Stimulated activated CD4-positive, alpha-beta T cell treated with anti-CD3 and anti-CD28 coated beads, Interleukin-1b, Interleukin-23, amount 100 ng/mL, for 1 hour (primary cell): ENCODE results near the gene FKBP8.

ENCODE experiments used
- DNase-seq, 2 donors: peaks; one replicate each; pipeline ENCODE4 v3.0.0-alpha.2; 2020; ENCODE audit warnings: low read depth in 2 of 2

The FKBP8 gene

DNA sequence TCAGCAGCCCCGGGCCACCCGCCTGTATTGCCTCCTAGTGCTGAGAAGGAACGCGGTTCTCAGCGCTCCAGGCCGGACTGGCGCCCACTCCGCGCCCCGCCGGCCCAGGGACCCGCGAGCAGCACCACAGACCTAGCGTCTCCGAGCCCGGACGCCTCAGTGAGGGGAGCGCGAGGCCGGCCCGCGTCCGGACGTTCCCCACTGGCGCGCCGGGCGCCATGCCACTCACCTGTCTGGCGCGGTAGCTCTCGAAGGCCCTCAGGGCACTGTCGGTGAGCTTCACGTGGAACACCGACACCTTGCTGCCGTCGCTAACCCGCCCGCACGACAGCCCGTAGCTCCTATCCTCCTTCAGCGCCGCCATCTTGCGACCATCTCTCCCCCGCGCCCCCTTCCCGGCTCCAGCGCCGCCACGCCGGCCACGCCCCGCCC, 21.7 kb downstream of the FKBP8 start, which contains the start of gene ELL:
Gene ELL, minus strand, starts transcription at position 379 of the 432 bp plus-strand sequence. Its CDS starts 15 bp downstream, at position 364.
- DNase-seq, result no peak

DNA sequence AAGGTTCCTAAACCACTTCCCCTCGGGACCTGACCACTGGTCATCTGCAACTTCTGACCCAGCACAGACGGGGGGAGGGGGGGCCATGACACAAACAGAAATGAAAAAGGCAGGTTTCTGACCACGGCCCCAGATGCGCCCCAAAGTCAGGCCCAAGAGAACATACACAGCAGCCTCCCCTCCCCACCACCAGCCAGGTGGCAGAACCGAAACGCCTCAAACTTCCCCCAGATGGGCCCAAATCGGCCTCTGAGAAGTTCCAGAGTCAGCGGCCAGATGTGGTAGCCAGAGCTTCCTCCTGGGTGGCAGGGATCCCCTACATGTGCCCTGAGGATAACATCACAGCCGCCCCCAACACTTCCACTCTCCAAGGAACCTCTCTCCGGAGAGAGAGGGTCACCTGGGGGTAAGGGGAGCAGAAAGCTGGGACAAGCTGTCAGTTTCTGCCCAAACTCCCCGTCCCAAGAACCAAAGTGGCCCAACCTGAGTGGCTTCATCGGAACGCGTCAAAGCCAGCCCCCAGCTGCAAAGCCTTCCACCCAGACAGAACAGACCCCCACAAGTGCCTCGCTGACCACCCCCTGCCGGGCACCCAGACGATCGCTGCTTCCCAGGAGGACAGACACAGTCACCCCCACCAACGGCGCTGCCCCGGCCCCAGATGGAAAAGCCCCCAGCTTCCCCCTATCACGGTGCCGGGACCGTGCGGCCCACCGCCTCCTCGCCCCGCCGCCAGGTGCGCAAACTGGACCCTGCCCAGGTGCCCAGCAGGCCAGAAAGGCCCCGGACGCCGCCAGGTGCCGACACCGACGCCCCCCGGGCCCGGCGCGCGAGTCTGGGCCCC, 22.3 kb downstream of the FKBP8 start:
- DNase-seq, result no peak

DNA sequence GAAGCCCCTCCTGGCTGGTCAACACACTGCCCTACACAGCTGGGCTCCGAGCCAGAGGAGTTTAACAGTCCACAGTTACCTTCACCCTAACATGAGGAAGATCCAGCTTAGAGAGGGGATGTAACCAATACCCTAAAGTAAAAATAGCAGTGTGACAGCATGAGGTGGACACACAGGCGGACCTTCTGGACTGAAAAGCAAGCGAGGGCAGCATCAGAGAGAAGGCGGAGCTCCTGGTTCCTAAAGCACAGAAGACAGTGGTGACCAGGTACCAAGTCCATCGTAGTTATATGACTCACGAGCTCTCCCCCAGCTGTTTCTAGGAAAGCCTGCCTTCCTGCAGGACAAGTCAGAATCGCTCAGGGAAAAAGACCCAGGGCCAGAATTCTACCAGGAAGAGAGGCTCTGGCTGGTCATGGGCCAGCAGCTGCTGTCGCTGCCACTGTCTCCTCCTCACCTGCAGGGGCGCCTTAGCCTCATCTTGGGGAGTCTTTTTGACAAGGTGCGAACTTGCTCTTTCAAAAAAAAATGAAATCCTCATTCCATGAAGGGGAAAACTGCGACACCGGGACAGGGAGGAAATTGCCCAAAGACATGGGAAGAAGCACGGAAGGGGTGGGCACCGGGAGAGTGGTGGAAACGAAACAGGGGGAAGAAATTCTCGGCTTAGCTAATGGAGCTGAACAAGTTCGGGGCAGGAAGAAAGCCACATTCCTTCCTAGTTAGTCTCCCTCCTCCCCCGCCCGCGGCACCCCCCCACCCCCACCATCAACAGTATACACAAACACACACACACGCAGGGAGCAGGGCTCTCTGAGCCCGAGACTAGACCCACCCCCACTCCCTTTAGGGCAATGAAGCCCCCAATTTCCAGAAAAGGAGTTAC, 23.2 kb downstream of the FKBP8 start:
- DNase-seq, result peak in 1 of 2 donors; percentile 27

DNA sequence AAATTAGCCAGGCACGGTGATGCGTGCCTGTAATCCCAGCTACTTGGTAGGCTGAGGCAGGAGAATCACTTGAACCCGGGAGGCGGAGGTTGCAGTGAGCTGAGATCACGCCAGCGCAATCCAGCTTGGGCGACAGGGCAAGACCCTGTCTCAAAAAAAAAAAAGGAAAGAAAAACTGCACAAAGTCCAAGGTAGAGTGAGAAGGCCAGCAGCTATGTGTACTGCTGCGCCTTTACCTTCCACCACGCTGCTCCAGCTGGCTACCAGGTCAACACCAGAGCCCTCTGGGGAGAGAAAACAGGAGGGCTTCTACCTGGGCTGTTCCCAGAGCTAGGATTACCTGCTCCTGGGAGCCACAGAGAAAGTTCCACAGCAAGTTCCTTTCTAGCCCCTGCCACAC, 24.7 kb downstream of the FKBP8 start:
- no peak for DNase-seq

DNA sequence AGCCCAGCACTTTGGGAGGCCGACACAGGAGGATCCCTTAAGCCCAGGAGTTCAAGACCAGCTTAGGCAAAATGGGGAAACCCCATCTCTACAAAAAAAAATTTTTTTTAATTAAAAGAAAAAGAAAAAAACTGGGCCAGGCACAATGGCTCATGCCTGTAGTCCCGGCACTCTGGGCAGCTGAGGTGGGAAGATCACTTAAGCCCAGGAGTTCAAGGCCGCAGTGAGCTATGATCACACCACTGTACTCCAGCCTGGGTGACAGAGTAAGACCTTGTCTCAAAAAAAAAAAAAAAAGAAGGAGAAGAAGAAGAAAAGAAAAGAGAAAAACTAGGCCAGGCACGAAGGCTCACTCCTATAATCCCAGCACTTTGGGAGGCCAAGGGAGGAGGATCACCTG, 25.8 kb downstream of the FKBP8 start:
- DNase-seq, result no peak

DNA sequence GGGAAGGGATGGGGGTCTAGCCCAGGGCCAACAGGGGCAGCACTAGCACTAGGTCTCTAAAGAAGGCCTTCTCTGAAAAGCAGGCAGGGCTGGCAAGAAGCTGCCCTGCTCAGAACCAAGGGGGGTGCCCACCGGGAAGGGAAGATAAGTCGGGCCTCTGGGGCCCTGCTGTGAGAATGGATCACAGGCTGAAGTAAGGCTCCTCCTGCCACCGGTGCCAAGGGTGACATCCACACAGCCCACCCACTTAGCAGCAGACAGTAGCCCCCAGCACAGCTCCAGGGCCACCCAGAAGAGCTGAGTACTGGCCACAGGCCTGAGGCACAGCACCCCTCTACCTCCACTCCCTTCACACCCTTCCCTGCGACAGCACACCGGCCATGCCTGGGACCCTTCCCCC, 27.4 kb downstream of the FKBP8 start:
- DNase-seq, result no peak

DNA sequence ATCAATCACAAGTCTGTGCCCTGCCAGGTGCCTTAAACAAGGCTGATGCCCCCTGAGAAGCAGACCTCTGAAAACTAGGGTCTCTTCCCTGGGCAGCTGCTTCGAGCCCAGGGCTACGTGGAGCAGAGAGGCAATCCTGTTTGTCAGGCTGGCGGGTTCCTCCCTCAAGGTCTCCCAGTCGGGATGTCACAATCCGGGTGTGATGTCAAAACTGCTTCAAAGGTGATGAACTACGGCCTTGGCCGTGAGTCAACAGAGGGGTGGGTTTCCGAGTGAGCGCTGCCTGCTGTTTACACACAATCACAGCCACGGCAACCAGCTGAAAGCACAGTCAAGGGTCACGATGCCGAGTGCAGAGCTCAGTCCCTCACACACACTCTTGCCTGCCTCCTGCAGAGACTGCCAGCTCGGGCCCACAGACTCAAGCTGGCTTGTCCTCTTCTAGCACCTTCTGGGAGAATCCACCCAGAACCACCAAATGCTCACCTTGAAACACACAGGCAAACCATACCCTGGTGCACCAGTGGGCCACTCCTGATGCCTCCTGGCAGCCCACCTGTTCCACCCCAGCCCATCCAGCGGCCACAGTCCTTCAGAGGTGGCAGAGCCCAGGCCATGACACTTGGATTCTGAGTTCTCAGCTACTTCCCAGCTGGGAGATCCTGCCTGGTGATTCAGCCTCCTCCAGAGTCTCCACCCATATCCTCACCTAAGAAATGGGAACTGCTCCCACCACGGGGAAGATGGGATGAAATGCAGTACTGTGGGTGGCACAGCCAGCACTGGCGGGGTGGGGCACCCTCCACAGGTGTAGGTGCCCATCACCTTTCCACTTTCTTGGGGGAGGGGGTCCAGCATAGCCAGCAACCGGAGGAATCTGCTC, 28.3 kb downstream of the FKBP8 start:
- DNase-seq, result no peak

DNA sequence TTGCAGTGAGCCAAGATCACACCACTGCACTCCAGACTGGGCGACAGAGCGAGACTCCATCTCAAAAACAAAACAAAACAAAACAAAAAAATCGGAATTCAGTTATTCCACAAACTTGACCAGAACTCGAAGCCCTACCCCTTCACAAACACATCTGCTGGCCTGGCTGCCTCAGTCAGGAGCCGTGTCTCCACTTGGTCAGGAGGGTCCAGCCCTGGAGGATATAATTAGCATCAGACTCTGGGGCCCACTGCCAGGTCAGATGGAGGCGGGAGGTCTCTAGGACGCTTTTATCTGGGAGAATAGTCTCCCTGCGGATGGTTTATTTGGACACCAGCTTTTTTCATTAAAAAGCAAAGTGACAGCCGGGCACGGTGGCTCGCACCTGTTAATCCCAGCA, 29.5 kb downstream of the FKBP8 start:
- no peak for DNase-seq

DNA sequence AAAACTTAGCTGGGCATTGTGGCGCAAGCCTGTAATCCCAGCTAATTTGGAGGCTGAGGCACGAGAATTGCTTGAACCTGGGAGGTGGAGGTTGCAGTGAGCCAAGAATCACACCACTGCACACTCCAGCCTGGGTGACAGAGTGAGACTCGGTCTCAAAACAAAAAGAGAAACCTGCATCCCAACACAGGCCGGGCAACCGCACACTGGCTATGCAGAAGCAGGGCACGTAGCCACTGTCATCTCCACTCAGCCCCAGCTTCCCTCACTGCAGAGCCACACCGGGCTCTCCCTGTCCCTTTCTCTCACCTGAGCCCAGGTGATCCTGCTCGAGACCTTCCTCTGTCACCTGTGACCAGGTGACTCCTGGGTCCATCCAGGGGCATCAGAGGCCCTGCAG, 33.2 kb downstream of the FKBP8 start:
- no peak for DNase-seq

DNA sequence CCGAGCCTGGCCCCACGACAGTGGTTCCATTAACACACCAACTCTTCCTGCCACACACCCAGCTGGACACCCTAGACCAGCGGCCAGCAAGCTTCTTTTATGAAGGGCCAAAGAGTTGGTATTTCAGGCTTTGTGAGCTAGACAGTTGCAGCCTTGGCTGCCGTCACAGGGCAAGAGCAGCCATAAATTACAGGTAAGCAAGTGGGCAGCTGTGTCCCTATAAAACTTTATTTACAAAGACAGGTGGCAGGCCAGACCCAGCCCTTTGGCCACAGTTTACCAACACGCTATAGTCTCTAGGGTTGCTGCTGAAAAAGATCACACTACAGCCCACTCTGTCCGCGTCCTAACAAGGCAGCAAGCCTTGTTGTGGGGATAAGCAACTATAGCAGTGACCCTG, 34.8 kb downstream of the FKBP8 start:
- DNase-seq, result no peak

DNA sequence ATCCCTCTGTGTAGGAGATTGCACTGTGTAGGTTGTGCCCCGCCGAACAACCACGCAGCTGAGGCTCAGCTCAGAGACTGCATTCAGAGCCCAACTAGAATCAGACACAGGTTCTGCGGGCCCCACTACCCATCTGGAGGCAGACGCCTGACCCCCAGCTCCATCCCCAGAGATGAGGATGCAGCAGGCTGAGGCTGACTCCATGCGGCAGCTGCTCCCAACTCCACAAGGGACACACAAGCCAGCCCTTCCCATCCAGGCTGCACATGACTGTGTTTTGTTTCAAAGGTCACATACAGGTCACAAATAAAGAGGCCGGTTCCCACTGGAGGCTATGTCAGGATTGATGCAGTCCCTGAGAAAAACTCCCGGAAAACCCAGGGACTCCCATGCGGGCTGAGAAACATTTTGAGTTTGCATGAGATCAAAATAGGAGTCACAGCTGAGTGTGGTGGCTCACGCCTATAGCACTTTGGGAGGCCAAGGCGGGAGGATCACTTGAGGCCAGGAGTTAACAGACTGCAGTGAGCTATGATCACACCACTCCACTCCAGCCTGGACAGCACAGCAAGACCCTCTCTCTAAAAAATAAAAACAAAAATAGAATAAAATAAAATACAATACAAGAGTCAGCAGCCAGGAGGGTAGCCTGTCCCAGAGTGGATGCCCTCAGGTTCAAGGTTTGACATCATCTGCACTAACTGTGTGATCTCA, 35.5 kb downstream of the FKBP8 start:
- DNase-seq, result no peak

DNA sequence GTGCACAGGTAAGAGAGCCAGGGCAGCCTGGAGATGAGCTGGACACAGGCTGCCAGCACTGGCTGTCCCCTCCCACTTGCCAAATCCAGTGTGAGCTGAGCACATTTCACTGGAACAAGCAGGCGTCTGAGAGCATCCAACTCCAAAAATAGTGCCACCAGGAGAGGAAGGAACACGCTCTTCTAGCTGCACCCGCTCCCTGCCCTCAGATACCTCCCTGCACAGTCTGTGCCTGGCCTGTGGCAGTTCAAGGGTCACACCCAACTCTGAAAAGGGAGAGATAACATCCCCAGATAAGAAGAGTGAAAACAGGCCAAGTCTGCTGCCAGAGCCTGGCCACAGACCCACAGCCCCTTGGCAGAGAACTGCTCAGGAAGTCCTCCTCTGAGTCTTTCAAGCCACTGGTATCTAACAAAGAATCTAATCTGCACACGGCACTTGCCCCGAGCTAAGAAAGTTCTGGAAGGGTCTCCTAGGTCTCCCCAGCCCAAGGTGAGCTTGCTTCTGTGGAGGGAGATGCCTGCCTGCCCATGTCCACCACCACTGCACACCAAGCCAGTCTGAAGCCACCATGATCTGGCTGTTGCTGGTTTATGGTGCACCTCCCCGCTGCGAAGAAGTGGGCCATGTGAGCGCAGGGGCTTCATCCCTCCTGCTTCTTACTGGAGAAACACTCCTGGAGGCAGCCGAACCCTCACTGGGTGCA, 36.2 kb downstream of the FKBP8 start:
- no peak for DNase-seq

DNA sequence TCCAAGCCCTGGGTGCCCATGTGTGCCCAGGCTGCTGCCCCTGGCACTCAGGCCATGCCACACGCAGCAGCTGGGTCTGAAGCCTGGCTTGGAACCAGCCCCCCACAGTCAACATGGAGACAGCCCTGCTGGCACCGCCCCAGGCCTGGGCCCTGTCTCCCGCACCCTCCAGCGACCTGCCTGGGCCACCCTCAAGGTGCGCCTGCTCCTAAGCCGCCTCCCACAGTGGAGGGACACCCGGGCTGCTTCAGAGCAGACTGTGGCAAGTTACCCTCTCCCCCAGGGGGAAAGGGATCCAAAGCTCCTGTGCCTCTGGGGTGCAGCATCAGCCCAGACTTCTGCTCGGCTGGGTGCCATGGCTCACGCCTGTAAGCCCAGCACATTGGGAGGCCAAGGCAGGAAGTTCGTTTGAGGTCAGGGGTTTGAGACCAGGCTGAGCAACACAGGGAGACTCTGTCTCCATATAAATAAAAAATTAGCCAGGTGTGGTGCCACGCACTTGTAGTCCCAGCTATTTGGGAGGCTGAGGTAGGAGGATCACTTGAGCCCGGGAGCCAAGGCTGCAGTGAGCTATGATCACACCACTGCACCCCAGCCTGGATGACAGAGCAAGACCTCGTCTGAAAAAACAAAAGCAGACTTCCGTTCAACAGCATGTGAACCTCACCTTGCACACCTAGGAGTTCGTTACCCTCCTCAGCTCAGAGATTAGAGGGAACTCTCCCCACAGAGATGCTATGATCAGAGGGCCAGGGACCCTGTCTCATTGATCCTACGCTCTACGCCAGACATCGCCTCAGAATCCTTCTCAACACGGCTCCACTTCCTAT, 37.1 kb downstream of the FKBP8 start:
- no peak for DNase-seq

DNA sequence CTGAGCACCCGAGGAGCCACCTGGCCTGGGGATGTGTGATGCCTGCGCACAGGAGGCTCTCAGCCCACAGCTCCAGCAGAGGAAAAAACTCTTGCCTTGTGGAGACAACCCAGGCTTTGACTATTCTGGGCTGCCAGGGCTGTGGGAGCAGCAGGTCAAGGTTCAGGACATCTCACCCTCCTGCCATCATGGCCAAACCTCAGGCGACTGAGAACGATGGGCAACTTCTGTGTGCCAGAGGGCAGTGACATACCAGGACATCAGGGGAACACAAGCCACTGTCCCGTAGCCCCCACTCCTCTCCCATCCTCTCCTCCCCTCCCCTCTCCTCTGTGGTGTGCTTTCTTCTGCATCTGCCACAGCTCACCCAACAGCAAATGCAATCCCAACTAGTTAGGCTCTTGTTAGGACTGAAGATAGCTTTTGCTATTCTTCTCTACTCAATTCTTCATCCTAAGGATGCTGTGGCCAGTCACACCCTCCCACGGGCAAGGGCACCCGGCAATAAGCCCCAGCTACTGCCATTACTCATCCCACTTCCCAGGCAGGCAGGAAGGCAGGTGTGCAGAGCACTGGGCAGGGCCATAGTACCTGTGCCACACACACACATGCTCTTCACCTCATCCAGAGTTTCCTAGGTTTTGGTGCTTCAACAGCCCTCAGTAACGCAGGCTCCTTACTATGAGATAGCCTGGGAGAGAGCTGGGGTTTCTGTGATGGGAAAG, 38.3 kb downstream of the FKBP8 start:
- no peak for DNase-seq

DNA sequence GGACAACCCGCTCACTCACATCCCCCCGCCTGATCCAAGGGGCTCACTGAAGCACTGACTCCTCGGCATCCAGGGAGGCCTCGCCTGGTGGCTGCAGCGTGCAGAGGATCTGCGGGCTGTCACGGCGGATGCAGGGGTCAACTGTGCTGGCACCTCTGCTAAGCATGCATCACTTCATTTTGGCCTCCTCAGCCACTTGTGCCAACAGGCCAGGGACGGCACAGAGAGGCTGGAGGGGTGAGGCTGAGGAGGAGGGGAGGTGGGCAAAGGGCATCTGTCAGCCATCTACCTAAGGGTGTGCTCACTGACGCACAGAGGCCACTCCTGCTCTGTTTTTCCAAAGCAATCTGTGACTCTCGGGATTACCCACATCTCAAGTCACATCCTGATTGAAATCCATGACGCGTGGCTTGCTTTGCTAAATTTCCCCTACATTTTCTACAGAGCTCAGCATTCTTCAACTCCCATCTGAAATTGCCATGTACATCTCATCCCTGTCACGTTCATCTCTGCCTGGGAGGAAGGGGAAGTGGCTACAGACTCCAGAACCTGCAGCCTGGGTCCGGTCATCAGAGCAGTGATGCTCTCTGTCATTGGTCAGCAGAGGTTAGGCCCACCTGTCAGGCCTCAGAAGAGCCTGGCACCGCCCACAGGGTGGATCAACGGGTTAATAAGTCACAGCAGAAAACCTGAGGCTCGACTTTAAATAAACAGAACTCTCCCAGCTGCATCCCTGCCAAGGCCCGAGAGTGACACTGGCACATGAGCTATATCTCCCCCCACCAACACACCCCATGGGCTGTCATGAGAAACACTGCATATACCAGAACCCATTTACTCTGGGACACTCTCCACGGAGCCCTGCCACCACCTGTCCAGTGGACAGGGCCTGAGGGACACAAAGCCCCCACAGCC, 39.1 kb downstream of the FKBP8 start:
- no peak for DNase-seq

DNA sequence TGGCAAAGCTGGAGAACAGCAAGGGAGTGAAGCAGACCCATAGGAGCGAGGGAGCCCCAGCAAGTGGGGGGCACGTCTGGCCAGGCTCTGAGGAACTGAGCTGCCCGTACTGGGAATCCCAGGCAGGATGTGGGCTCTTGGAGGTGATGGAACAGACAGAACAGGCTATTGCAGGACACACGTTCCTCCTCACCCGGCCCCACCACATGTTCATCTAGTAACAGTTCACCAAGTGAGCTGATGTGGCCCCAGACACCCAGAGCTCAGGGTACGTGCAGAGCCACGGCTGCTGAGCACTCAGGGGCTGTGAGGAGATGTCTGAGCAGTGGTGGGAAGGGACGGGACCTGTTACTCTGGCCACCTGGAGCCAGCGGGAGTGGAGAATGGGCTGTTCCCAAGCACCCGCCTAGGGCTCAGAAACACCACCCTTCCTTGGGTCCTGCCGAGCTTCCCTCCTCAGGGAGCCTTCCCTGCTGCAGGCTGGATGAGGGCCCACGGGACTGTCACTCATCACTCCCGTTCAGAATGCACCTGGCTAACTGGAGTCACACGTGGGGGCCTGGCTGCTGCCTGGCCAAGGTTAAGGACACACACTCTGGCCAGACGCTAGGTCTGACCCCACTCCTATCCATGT, 39.9 kb downstream of the FKBP8 start:
- no peak for DNase-seq

DNA sequence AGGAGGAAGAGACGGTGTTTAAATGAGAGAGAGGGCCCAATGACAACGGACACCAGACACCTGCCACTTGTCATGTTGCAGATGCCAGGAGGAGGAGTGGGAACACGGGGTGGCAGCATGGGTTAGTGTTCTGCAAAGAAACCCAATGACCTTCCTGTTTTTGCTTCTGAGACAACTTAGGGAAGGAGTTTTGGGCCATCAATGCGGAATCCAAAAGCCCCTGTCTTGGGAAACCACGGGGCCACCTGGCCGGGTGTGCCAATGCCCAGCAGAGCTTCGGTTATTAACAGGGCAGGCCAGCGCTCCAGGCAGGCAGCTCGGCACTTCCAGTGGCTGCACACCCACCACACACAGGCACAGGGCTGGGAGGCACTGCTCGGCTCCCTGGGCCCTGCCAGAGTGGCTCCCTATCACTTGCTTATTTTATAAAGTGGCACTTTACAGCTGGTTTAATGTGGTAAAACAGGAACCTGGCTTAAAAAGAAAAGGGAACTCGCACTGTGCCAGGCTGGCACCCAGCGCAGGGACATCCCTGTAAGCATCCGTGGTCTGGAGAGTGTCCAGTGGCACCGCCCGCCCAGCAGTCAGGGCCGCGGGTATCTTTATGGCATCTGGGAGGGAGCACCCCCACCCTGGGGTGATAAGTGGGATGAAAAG, 40.6 kb downstream of the FKBP8 start:
- no peak for DNase-seq
